ENCODE measurements around the gene CHRNA9. TPM values are rescaled to one million over a fixed set of nuclear protein-coding genes. Genes with fewer than 3 reads are reported as not detected.

CHRNA9 gene
- total RNA-seq, 1 experiment from 2014 or later: 1.2 TPM

GRCh38 chr4:40340030-40340429, 4.9 kb downstream of the CHRNA9 start (continued):
- no peak for TF ChIP-seq AFF4 (CRISPR knock-in tag; IDR thresholded peaks at IDR 0.05; ENCODE audit: borderline replicate concordance)

- ChIA-PET CTCF (no interaction called here), POLR2A (no interaction called here)
- Mint-ChIP-seq H3K4me1 (peaks cover 3% of the 10 kb centered on the region), H3K27ac (no peak overlapping the region), H3K9me3 (peaks cover 22% of the 10 kb centered on the region), H3K4me3 (no peak overlapping the region), H3K27me3 (ENCODE audit: low read depth) (peaks cover 2% of the 10 kb centered on the region; the same call in 1 of the 2 replicates), H3K36me3 (peaks cover 8% of the 10 kb centered on the region; the same call in 1 of the 2 replicates)
- TF ChIP-seq SMAD3 (CRISPR knock-in tag; IDR thresholded peaks at IDR 0.05; ENCODE audit: borderline replicate concordance) (no peak), CREM (CRISPR knock-in tag; IDR thresholded peaks at IDR 0.05) (no peak), ZNF317 (CRISPR knock-in tag; IDR thresholded peaks at IDR 0.05; ENCODE audit: borderline replicate concordance, low read depth) (no peak), FOXP4 (CRISPR knock-in tag; IDR thresholded peaks at IDR 0.05) (no peak), NR3C1 (CRISPR knock-in tag; conservative IDR thresholded peaks at IDR 0.05; ENCODE audit: low read depth) (no peak), MYBL2 (CRISPR knock-in tag; IDR thresholded peaks at IDR 0.05) (no peak), ELF4 (CRISPR knock-in tag; IDR thresholded peaks at IDR 0.05; ENCODE audit: low read depth) (no peak), ARID4B (CRISPR knock-in tag; IDR thresholded peaks at IDR 0.05; ENCODE audit: borderline replicate concordance) (no peak), MXD4 (CRISPR knock-in tag; IDR thresholded peaks at IDR 0.05; ENCODE audit: borderline replicate concordance) (no peak), ZNF671 (CRISPR knock-in tag; IDR thresholded peaks at IDR 0.05) (no peak), TEAD4 (CRISPR knock-in tag; IDR thresholded peaks at IDR 0.05) (no peak)
- DNase-seq (ENCODE audit: low spot score): no peak
- ATAC-seq: no peak
Measured at GRCh38 chr4:40347472-40347871, 12.3 kb downstream of the CHRNA9 start.

GRCh38 chr4:40348000-40348399, 12.9 kb downstream of the CHRNA9 start:
- H3K27ac Mint-ChIP-seq: no peak overlapping the region
- H3K36me3 Mint-ChIP-seq: peaks cover 8% of the 10 kb centered on the region; the same call in 1 of the 2 replicates
- H3K4me3 Mint-ChIP-seq: no peak overlapping the region
- peaks cover 19% of the 10 kb centered on the region for H3K9me3 Mint-ChIP-seq
- ATAC-seq (no peak), DNase-seq (ENCODE audit: low spot score) (no peak)
- H3K27me3 Mint-ChIP-seq (ENCODE audit: low read depth): no peaks in the 10 kb centered on the region
- H3K4me1 Mint-ChIP-seq: no peaks in the 10 kb centered on the region; the same call in 1 of the 2 replicates
- ChIA-PET CTCF (no interaction called here), POLR2A (no interaction called here)
- TF ChIP-seq STAT6 (CRISPR knock-in tag; conservative IDR thresholded peaks at IDR 0.05; ENCODE audit: low read depth) (no peak), JAZF1 (CRISPR knock-in tag; IDR thresholded peaks at IDR 0.05) (no peak), CREM (CRISPR knock-in tag; IDR thresholded peaks at IDR 0.05) (no peak), ZBTB21 (CRISPR knock-in tag; IDR thresholded peaks at IDR 0.05; ENCODE audit: borderline replicate concordance) (no peak), MXD4 (CRISPR knock-in tag; IDR thresholded peaks at IDR 0.05; ENCODE audit: borderline replicate concordance) (no peak), ZNF416 (CRISPR knock-in tag; IDR thresholded peaks at IDR 0.05) (no peak), IRF1 (CRISPR knock-in tag; IDR thresholded peaks at IDR 0.05) (no peak), EMX1 (CRISPR knock-in tag; IDR thresholded peaks at IDR 0.05) (no peak), ZNF219 (CRISPR knock-in tag; IDR thresholded peaks at IDR 0.05; ENCODE audit: borderline replicate concordance) (no peak)

All from WTC11 (cell line).